COLO668 (cell line): ENCODE results near the gene MTMR3.

Source experiments
- DNase-seq: peaks from one replicate; lab custom pipeline; 2025; ENCODE audit not compliant: unreplicated experiment; lab: John Stamatoyannopoulos, UW

MTMR3 gene

DNA sequence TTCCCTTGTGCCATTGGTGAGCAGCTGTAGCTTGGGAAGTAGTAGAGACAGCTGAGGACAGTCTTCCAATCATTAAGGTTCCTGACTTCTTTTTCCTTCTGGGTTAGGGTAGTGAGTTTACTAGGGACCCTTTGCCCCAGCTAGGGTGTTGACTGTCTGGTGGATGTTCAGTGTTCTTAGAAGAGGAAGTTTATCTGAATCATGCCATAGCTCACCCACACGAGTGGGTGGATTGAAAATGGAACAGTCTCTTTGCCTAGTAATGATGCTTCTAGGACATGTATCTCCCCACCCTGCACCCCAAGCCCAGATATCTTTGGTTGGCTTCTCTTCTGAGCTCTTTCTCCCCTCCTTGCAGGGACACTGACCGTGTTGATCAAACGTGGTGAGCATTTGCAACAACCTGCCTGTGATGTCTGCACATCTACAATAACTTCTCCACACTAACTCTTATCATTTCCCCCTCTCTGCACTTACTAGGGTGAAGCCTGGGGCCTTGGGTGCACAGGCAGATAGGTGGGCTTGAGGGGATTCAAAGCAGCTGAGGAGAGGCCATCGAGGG lies 140.2 kb downstream of the MTMR3 start:
- DNase-seq, result no peak

GRCh38 chr22:30024231-30024630 lies 141.3 kb downstream of the MTMR3 start:
- no peak for DNase-seq

- no peak for DNase-seq
Observed at GRCh38 chr22:30025221-30025620, 142.2 kb downstream of the MTMR3 start.

- DNase-seq, result no peak
Observed at GRCh38 chr22:30026756-30027155, 143.8 kb downstream of the MTMR3 start.

DNA sequence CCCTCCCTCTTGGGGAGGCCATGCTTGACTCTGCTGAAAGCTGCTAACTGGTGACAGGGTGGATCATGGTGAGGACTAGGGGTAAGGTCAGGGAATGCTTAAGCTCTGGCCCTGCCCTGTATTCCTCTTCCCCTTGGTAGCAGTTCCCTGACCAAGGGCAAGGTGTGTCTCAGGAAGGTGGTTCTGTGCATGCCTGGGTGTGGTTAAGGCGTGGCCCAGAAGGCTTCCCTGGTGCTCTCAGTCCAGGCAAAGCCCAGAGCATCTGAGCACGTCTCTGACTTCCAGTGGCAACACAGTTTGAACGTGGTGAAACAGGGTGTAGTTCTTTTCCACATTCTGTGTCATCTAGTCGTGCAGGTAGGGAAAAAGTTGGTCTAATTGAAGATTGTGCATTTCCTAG lies 144.2 kb downstream of the MTMR3 start:
- DNase-seq, result no peak

DNA sequence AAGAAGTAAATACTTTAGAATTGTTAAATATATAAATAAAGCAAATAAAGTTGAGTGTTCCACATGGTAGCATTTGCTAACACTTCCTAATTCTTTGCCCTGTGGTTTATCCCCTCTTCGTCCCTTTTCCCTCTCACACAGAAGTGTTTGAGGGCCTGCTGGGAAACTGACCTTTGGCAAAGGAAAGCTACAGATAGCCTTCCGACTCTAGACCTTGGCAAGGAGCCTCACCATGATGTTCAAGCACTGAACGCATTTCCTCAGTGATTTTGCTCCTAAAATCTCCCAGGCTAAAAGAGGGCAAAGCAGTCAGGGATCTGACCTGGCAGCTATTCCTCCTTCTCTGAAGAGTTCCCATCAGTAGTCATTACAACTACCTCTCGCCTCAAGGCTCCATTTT lies 144.8 kb downstream of the MTMR3 start:
- no peak for DNase-seq

GRCh38 chr22:30028731-30029130 lies 145.8 kb downstream of the MTMR3 start:
- no peak for DNase-seq

- DNase-seq, result no peak
Observed at GRCh38 chr22:30029512-30029911, 146.5 kb downstream of the MTMR3 start.

DNA sequence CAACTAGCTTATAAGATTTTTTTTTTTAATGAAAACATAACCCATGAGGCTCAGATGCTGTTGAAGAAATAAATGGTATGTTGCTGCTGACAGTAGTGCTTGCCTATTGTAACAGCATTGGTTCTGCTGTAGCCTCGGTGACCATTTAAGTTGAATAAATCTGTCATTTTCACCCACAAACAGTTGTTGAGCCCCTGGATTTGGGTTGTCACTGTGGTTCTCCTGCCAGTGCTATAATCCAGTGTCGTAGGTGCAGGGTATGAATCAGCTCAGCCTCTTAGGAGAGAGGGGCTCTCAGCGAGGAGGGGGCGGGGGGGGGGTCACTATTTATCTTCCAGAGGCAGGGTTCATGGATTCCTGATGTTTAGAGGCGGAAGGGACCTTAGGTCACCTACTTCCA lies 147.4 kb downstream of the MTMR3 start:
- no peak for DNase-seq

GRCh38 chr22:30031328-30031727 lies 148.4 kb downstream of the MTMR3 start:
- no peak for DNase-seq

DNA sequence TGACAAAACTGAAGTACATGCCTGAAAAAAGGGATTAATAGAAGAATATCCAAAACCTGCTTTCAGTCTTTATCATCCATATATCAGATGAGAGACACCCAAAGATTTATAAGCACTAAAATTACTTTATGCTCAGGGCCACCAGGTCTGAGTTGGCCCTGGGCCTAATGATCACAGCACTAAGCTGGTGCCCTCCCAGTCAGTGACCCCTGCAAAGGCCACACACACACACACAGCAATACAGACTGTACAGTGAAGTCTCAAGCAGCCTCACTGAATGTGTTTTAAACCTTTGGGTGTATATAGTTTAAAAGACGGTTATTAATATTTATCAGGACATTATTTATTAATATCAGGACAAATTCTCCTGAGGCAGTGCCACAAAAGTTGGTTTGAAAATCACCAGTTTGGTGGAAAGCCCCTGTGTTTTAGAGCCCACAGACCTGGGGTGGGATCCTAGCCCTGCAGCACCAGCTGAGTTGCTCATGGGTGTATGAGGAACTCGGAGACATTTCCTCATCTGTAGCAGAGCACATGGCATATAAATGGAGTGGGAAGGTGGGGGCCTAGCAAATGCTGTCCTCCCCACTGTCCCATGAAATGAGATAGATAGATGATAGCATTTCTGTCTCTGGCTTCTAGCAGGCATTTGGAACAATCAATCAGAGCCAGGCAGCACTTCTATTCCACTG lies 148.9 kb downstream of the MTMR3 start:
- no peak for DNase-seq

DNA sequence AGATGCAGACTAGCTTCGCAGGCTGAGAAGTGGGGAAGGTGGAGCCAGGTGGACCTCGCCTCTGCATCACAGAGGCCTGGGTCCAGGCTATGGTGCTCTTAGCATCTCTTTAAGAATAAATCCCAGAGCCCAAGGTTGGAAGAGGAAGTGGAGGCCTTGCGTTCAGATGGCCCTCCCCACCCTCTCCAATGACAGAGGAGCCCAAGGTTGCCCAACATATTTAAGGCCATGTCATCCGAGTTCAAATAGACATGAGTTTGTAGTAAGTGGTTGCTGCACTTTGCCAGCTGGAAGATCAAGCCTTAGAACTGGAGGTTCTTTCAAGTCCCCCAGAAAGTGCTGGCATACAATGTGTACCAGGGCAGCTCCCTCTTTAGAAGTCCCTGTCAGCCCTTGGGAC lies 150.2 kb downstream of the MTMR3 start:
- DNase-seq, result no peak

DNA sequence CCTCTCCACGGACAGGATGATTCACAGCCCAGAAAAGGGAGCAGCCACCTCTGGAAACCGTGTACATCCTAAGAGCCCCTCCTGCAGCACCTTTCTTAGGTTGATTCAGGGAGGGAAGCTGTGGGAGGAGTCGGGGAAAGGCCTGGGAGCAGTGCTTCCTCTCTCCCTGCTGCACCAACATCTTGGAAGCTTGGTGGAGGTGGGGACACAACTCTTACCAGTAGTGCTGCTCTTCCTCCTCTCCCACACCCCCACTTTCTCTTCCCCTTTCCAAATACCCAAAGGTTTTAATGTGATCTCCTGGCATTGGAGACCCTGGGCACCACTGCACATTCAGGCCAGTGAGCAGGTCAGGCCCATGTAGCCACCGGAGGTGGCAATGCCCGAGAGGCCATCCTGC lies 150.9 kb downstream of the MTMR3 start:
- no peak for DNase-seq

DNA sequence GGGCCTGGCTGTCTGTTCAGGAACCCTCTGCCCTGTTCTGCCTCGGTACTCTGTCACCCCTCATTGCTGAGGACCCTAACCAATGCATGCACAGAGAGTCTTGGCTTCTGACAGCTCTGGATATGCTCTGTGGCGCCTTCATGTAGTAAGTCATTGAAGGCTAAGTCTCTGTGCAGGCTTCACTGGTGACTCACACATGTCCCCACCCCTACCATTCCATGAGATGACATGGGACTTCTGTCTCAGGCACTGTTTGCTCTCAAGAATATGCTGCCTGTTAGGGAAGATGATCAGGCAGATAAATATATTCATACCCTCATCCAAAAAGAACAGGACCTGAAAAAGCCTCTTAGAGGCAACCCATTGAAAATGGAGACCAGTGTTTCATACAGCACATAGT lies 153.7 kb downstream of the MTMR3 start:
- DNase-seq, result no peak

GRCh38 chr22:30038219-30038618 lies 155.2 kb downstream of the MTMR3 start:
- no peak for DNase-seq

DNA sequence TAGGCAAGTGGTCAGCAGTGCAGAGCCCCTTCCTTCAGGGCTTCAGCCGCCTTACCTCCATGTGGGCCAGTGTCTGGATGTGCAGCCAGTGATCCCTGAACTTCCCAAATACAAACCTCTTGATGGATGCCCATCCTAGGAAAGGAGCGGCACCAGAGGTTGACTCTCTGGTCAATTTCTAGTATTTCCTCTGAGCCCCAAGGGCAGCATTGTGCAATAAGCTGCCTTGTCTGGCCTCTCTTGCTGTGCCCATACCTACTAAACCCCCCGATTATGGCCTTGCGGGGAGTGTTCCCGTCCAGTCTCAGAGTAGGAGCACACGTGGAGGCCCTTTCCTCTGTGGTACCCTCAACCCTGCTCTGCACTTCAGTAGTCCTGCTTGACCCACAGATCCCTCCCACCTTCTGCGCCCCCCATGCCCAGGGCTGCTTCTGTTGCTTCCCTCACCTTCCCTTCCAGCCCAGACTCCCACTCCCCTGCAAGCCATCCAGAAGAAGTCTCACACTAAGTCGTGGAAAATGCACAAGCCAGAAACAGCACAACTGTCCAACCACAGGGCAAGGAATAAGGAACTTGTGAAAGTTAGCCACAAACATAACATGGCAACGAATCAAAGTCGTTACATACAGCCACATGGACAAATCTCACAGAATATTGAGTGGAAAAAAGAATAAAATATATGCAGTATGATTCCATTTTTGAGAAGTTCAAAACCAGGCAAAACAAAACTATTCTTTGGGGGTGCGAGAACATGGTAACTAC lies 157.7 kb downstream of the MTMR3 start:
- DNase-seq, result no peak

GRCh38 chr22:30041475-30041874 lies 158.5 kb downstream of the MTMR3 start:
- DNase-seq, result no peak

GRCh38 chr22:30041881-30042280 lies 158.9 kb downstream of the MTMR3 start:
- no peak for DNase-seq

DNA sequence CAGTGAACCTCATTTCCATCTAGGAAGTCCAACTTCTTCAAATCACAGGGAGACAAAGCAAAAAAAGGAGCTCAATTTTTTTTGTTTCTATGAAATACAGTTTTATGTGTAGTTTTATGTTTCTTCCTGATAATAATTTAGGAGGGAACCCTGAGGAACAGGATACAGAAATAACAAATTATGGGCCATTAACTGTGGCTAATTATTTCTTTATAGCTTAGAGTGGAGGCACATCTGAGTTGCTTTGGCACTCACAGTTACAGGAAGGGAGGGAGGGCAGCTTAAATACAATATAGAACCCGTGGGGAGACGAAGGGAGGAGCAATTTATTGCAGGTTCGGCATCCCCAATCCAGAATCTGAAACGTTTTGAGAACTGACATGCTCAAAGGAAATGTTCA lies 160.2 kb downstream of the MTMR3 start:
- DNase-seq, result no peak

GRCh38 chr22:30044369-30044768 lies 161.4 kb downstream of the MTMR3 start:
- no peak for DNase-seq

DNA sequence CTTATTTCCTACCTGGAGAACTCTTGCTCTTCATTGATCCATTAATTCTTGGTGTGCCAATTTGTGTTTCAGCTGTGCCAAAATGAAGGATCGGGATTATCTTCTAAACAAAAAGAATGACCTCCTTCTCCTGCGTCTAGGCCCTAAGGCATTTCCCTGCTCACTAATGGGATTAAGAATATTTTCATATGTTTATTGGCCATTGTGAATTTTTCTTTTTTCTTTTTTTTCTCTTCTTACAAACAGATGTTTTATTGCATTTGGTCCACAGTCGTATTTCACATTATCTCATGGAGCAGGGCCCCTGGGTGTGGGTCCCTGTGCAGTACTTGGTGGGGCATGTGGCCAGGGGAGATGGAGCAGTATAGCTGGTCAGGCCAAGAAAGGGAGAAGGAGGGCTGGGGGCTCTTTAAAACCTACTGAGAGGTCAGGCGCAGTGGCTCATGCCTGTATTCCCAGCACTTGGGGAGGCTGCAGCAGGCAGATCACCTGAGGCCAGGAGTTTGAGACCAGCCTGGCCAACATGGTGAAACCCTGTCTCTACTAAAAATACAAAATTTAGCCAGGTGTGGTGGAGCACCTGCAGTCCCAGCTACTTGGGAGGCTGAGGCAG lies 162.0 kb downstream of the MTMR3 start:
- DNase-seq, result no peak

- DNase-seq, result no peak
Observed at GRCh38 chr22:30045494-30045887, 162.5 kb downstream of the MTMR3 start.
